GM21528 (cell line): ENCODE results near the gene BTN2A1.
"Not testable (repeated sequence)": the region's sequence is repeated elsewhere in the genome, so short reads cannot be mapped to it uniquely, and the experiment has no call there.

Experiments
- ATAC-seq: cut with Tn5 transposase; IDR thresholded peaks from one replicate; pipeline ENCODE4 v1.9.1; 2021; ENCODE audit warnings: mild to moderate bottlenecking, moderate library complexity; ENCODE audit not compliant: unreplicated experiment, low FRiP score

Gene BTN2A1

GRCh38 chr6:26457806-26458688, at the start of gene BTN2A1:
BTN2A1 (plus strand) TSS chr6:26457955; CDS start chr6:26458637, 682 bp downstream.
- peak; percentile 97 for ATAC-seq

GRCh38 chr6:26408828-26409730, 48.7 kb upstream of the BTN2A1 start:
- no peak for ATAC-seq

- ATAC-seq = no peak
Measured at GRCh38 chr6:26411751-26412150, 46.0 kb upstream of the BTN2A1 start.

GRCh38 chr6:26412228-26412627, 45.5 kb upstream of the BTN2A1 start:
- no peak for ATAC-seq

- ATAC-seq = no peak
Measured at GRCh38 chr6:26412954-26413353, 44.8 kb upstream of the BTN2A1 start.

- ATAC-seq = no peak
Measured at GRCh38 chr6:26414281-26414680, 43.5 kb upstream of the BTN2A1 start.

GRCh38 chr6:26415036-26415614, 42.6 kb upstream of the BTN2A1 start:
- ATAC-seq = no peak

GRCh38 chr6:26415791-26416190, 42.0 kb upstream of the BTN2A1 start:
- no peak for ATAC-seq

GRCh38 chr6:26416288-26416687, 41.5 kb upstream of the BTN2A1 start:
- ATAC-seq = no peak

GRCh38 chr6:26418077-26418476, 39.7 kb upstream of the BTN2A1 start:
- ATAC-seq = not testable (repeated sequence)

GRCh38 chr6:26418795-26419194, 39.0 kb upstream of the BTN2A1 start:
- ATAC-seq = not testable (repeated sequence)

- peak; percentile 19 for ATAC-seq
Measured at GRCh38 chr6:26420688-26421171, 37.0 kb upstream of the BTN2A1 start.

GRCh38 chr6:26421259-26422144, 36.3 kb upstream of the BTN2A1 start:
- peak; percentile 84 for ATAC-seq

GRCh38 chr6:26422329-26422728, 35.4 kb upstream of the BTN2A1 start:
- ATAC-seq = no peak

GRCh38 chr6:26426691-26427450, 30.9 kb upstream of the BTN2A1 start:
- ATAC-seq = no peak

GRCh38 chr6:26427451-26427809, 30.3 kb upstream of the BTN2A1 start:
- no peak for ATAC-seq

- ATAC-seq = no peak
Measured at GRCh38 chr6:26428206-26428605, 29.5 kb upstream of the BTN2A1 start.

- ATAC-seq = no peak
Measured at GRCh38 chr6:26430787-26431186, 27.0 kb upstream of the BTN2A1 start.
